GM12891 (cell line): ENCODE measurements around the gene DUS2.

Source experiments
- POLR2A ChIP-seq: IDR thresholded peaks from 2 replicates; pipeline ENCODE4 v1.6.1; 2011; ENCODE audit warnings: low read depth, low read length, control low read depth
- SPI1 ChIP-seq: IDR thresholded peaks from 2 replicates; pipeline ENCODE4 v1.6.1; 2011; ENCODE audit warnings: low read depth, low read length, control low read depth

DNA sequence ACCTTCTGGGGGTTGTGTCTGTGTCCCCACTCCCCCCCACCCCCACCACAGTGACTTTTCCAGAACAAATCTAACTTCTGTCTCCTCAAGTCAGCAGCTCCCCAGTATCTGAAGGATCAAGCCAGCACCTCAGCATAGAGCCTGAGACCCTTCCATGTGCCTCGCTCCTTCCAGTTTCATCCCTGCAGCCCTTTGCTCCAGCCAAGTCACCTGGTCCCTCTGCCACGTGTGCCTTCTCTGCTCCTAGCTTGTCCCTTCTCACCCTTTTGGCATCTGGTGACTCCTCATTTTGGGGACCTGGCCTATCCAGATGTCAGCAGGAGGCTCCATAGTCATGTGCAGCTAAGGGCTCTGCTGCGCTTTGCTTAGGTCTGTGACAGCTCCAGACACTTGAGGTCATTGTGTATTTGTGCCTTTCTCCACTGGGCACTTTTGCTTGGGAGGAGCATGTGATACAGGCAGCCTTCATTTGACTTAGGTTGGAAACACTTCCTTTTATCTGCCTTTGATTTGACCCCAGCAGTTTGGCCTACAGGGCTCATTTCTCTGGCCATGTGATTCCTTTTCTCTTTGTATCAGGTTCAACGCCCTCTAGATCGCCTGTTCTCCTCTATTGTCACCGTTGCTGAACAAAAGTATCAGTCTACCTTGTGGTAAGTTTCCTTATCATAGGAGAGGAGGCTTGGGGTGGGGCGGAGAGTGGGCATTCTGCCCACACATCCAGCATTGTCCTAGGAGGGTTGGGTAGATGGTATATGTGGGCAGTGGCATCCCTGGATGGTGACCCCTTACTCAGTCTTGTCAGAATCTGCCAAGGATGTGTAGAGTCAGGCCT lies 55.0 kb downstream of the DUS2 start:
- TF ChIP-seq POLR2A (no peak), SPI1 (no peak)
